ENCODE measurements around the gene SLC45A2.

DNA sequence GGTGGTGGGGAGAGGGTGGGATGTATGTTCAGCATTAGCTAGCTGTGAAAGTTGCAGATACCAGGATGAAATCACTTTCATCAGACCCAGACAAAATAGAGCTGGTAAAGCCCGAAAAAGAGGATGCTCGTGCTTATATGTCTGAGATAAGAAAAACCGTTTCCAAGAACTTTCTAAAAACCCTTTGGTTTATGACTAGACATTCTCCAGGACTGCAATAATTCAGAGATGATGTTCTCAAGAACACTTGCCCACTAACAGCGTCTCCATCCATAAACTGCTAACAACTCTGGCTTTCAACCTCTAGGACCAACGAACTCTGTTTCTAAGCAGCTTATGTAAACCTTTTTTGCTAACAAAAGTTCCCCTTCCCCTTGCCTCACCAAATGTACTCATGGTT lies 31.7 kb upstream of the SLC45A2 start:
- TF ChIP-seq, protein P1, sequence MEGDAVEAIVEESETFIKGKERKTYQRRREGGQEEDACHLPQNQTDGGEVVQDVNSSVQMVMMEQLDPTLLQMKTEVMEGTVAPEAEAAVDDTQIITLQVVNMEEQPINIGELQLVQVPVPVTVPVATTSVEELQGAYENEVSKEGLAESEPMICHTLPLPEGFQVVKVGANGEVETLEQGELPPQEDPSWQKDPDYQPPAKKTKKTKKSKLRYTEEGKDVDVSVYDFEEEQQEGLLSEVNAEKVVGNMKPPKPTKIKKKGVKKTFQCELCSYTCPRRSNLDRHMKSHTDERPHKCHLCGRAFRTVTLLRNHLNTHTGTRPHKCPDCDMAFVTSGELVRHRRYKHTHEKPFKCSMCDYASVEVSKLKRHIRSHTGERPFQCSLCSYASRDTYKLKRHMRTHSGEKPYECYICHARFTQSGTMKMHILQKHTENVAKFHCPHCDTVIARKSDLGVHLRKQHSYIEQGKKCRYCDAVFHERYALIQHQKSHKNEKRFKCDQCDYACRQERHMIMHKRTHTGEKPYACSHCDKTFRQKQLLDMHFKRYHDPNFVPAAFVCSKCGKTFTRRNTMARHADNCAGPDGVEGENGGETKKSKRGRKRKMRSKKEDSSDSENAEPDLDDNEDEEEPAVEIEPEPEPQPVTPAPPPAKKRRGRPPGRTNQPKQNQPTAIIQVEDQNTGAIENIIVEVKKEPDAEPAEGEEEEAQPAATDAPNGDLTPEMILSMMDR (IDR thresholded peaks at IDR 0.05): no peak
- no peak for TF ChIP-seq POLR2A (IDR thresholded peaks at IDR 0.05)

All from Peyer's patch (tissue), 4 donors.